Stomach smooth muscle (tissue), 2 donors: ENCODE results near the gene GH2.
A peak's percentile ranks its signal among the peaks of the same experiment; 100 is the strongest.
"Not testable (repeated sequence)": the region's sequence is repeated elsewhere in the genome, so short reads cannot be mapped to it uniquely, and the experiment has no call there.

ENCODE experiments used
- H3K27ac ChIP-seq: one replicate; pipeline ENCODE4 v1.7.0; 2013; ENCODE audit warnings: mild to moderate bottlenecking, low read length, inconsistent platforms
- H3K27me3 ChIP-seq, 2 donors: one replicate each; pipeline ENCODE4 v1.7.0; 2013; ENCODE audit warnings: low read length in 2 of 2; ENCODE audit not compliant: insufficient read depth in 2 of 2, control insufficient read depth in 1 of 2
- H3K36me3 ChIP-seq, 2 donors: one replicate each; pipeline ENCODE4 v1.7.0; 2013; ENCODE audit warnings: low read length in 2 of 2; ENCODE audit not compliant: control insufficient read depth in 2 of 2, insufficient read depth in 2 of 2
- H3K4me1 ChIP-seq: one replicate; pipeline ENCODE4 v1.7.0; 2013; ENCODE audit warnings: low read length; ENCODE audit not compliant: control insufficient read depth, insufficient read depth
- H3K4me3 ChIP-seq, 2 donors: one replicate each; pipeline ENCODE4 v1.7.0; 2013; ENCODE audit warnings: low read length in 2 of 2
- H3K9ac ChIP-seq, 2 donors: one replicate each; pipeline ENCODE4 v1.7.0; 2013; ENCODE audit warnings: low read length in 2 of 2, mild to moderate bottlenecking in 1 of 2
- H3K9me3 ChIP-seq, 2 donors: one replicate each; pipeline ENCODE4 v1.7.0; 2013; ENCODE audit warnings: low read length in 2 of 2; ENCODE audit not compliant: control insufficient read depth in 2 of 2
- donor health status: healthy.
- donor health status: Pancreatic carcinoma.

Gene GH2

GRCh38 chr17:63848834-63849689 is 32.7 kb downstream of the GH2 start:
- peak overlapping the region; percentile 24 for H3K27ac ChIP-seq
- no peaks in the 10 kb centered on the region for H3K9me3 ChIP-seq
- H3K36me3 ChIP-seq: no peaks in the 10 kb centered on the region
- peaks cover 12% of the 10 kb centered on the region for H3K4me1 ChIP-seq
- H3K27me3 ChIP-seq: no peaks in the 10 kb centered on the region
- peak overlapping the region; percentile 45 to 68 for H3K4me3 ChIP-seq
- peak overlapping the region; percentile 49 to 73 for H3K9ac ChIP-seq

- H3K9ac ChIP-seq: no peak overlapping the region
- no peaks in the 10 kb centered on the region for H3K36me3 ChIP-seq
- H3K27me3 ChIP-seq: no peaks in the 10 kb centered on the region
- no peak overlapping the region for H3K4me3 ChIP-seq
- no peaks in the 10 kb centered on the region for H3K9me3 ChIP-seq
- peaks cover 17% of the 10 kb centered on the region for H3K4me1 ChIP-seq
- H3K27ac ChIP-seq: no peak overlapping the region
Measured at GRCh38 chr17:63847525-63848249, 34.1 kb downstream of the GH2 start.

DNA sequence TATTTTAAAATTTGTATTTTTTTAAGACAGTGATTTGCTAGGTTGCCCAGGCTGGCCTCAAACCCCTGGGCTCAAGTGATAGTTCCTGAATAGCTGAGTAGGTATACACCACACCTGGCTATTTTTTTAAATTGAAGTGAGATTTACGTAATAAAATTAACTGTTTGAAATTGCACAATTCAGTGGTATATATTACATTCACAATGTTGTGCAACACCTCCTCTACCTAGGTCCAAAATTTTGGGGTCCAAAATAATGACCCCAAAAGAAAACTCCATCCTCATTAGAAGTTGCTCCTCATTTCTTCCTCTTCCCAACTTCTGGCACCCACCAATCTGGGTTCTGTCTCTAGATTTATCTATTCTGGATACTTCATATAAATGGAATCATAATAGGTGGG is 36.2 kb downstream of the GH2 start:
- Histone ChIP-seq H3K27ac (no peak overlapping the region), H3K9ac (no peak overlapping the region), H3K4me3 (no peak overlapping the region), H3K27me3 (no peaks in the 10 kb centered on the region), H3K36me3 (no peaks in the 10 kb centered on the region), H3K4me1 (peaks cover 33% of the 10 kb centered on the region), H3K9me3 (no peaks in the 10 kb centered on the region)

DNA sequence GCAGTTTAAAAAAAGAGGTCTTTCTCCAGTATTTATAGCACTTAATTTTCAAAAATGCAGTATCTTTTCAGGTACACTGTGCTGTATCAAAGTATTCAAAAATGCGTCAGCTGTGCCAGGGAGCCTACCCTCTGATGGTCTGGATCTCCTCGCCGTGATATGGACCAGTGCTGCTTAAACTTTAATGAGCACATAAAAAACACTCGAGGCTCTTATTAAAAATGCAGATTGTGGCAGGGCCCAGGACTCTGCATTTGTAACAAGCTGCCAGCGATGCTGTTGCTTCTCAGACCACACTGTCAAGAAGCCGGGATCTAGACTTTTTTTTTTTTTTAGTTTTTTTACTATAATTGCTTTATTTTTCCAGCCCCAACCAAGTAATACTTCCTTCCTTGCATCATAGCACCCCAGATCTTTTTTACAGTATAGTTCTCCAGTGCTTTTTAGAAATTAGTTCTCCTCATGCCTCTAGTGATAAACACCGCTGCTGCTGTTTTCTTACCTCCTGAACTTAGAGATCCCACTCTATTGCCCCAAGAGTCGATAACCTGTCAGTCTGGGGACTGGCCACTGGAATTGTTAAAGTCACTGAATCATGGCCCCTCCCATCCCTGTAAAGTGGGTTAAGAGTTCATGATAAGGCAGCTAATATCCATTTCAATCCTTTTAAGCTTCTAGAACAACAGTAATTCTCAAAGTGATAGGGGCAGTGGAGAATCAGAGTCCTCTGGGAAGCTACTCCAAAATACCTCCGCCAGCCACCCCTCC is 37.6 kb downstream of the GH2 start:
- H3K4me3 ChIP-seq: peak overlapping the region in 1 of 2 donors; percentile 83
- peak overlapping the region; percentile 90 for H3K27ac ChIP-seq
- no peaks in the 10 kb centered on the region for H3K9me3 ChIP-seq
- H3K9ac ChIP-seq: peak overlapping the region in 1 of 2 donors; percentile 69
- peaks cover 40% of the 10 kb centered on the region for H3K4me1 ChIP-seq
- H3K36me3 ChIP-seq: no peaks in the 10 kb centered on the region
- no peaks in the 10 kb centered on the region for H3K27me3 ChIP-seq

- not testable (repeated sequence) for H3K27me3 ChIP-seq, H3K9me3 ChIP-seq, H3K36me3 ChIP-seq
- Histone ChIP-seq H3K27ac (peak overlapping the region; percentile 90), H3K9ac (peak overlapping the region; percentile 69 to 80), H3K4me3 (peak overlapping the region; percentile 83 to 94), H3K4me1 (peaks cover 42% of the 10 kb centered on the region)
Measured at GRCh38 chr17:63843387-63843888, 38.3 kb downstream of the GH2 start.

DNA sequence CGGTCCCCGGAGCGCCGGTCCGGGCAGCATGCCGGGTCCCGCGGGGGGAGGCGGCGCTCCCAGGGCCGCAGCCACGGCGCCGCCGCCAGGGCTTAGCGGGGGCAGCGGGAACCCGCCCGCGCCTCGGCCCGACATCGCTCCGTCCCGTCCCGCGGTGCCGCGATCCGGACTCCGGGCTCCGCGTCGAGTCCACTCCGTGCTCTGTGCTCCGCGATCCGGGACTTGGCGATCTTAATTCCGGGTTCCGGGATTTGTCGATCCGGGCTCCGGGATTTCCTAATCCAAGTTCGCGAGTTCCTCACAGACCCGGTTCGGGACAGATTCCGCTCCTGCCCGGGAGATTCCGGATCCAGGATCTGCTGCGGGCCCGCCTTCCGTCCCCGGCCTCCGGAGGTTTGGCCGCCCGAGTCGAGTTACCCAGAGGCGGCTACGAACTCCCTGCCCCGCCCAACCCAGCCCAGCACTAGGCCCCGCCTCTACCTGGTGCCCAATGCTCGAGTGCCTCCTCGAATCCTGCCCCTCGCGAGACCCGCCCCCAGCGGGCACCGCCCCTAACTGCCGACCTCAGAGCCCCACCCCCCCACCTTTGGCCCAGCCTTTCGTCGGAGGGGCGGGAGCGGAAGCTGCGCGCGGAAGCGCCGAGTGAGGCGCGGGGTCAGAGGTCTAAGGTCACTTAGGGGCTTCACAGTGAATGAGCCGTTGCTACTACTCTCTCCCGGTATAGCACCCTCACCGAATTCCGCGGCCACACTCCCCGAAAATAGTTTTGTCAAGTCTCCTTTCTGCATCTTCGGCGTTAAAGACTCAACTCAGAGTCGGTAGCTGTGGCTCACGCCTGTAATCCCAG is 39.0 kb downstream of the GH2 start, which contains the start of gene SMARCD2:
TSS of gene SMARCD2 (minus strand) at position 146 of the 847 bp plus-strand sequence. CDS start at position 135, 11 bp downstream.
- no peaks in the 10 kb centered on the region for H3K36me3 ChIP-seq
- H3K4me1 ChIP-seq: peaks cover 46% of the 10 kb centered on the region

GRCh38 chr17:63842173-63842539 is 39.6 kb downstream of the GH2 start:
- Histone ChIP-seq H3K36me3 (peaks cover 0 to 2% of the 10 kb centered on the region in 2 donors), H3K9ac (peak overlapping the region; percentile 90 to 91), H3K27ac (peak overlapping the region; percentile 90), H3K4me3 (peak overlapping the region; percentile 88 to 94), H3K4me1 (peaks cover 52% of the 10 kb centered on the region), H3K27me3 (no peaks in the 10 kb centered on the region), H3K9me3 (no peaks in the 10 kb centered on the region)

More for the DNA sequence above, 39.0 kb downstream of the GH2 start, which contains the start of gene SMARCD2:
- Histone ChIP-seq H3K27me3 (no peaks in the 10 kb centered on the region), H3K27ac (peak within 1 kb of the TSS; percentile 90), H3K4me3 (peak within 1 kb of the TSS; percentile 88 to 94), H3K9me3 (no peaks in the 10 kb centered on the region), H3K9ac (peak within 1 kb of the TSS; percentile 90 to 91)

- no peaks in the 10 kb centered on the region for H3K27me3 ChIP-seq
- peak overlapping the region; percentile 90 for H3K27ac ChIP-seq
- H3K4me3 ChIP-seq: peak overlapping the region; percentile 88 to 94
- peaks cover 57% of the 10 kb centered on the region for H3K4me1 ChIP-seq
- H3K9ac ChIP-seq: peak overlapping the region; percentile 90 to 91
- H3K36me3 ChIP-seq: peaks cover 5 to 7% of the 10 kb centered on the region in 2 donors
- H3K9me3 ChIP-seq: no peaks in the 10 kb centered on the region
Measured at GRCh38 chr17:63841350-63842172, 40.2 kb downstream of the GH2 start.

DNA sequence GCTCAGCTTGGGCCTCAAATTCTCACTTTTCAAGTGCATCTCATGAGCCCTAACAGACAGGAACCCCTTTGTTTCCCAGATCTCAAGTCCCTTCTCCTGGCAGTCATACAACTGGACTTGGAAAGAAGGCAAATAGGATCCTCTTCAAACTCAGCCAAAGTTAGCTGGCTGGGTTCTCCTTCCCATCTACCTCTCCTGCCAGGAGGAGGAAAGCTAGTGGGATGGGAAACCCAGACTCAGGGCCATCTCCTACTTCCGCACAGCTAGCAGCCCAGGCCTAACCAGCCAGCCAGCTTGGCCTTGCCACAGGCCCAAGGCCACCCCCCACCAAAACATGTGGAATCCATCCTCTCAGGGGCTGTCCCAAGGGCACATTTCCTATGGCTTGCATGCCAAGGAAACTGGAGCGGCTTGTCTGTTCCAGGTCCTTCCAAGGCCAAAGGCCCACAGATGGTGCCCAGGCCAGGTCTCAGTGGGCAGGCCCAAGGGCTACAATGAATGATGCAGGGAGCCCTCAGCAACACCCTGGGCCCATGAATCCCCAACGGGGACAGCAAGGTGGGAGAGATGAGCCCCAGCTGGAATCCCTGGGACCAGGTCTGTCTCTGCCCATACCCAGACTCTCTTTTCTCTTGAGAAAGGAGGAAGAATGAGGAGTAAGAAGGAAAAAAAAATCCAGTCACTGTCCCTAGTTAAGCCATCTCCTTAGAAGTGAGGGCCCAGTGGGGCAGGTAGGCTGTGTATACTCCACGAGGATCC is 41.0 kb downstream of the GH2 start:
- peak overlapping the region; percentile 90 to 91 for H3K9ac ChIP-seq
- H3K27me3 ChIP-seq: no peaks in the 10 kb centered on the region
- H3K4me3 ChIP-seq: peak overlapping the region; percentile 88 to 94
- H3K9me3 ChIP-seq: no peaks in the 10 kb centered on the region
- peak overlapping the region; percentile 90 for H3K27ac ChIP-seq
- H3K4me1 ChIP-seq: peaks cover 57% of the 10 kb centered on the region
- peaks cover 6 to 15% of the 10 kb centered on the region in 2 donors for H3K36me3 ChIP-seq
